NCI-H2081 treated with DMSO at 0.1 percent for 48 hours (cell line): ENCODE results near the gene PNPLA5.
"Not testable (repeated sequence)": the region's sequence is repeated elsewhere in the genome, so short reads cannot be mapped to it uniquely, and the experiment has no call there.

Experiments used
- DNase-seq: peaks from one replicate; lab custom pipeline; 2025; lab: John Stamatoyannopoulos, UW

Gene PNPLA5, protein sequence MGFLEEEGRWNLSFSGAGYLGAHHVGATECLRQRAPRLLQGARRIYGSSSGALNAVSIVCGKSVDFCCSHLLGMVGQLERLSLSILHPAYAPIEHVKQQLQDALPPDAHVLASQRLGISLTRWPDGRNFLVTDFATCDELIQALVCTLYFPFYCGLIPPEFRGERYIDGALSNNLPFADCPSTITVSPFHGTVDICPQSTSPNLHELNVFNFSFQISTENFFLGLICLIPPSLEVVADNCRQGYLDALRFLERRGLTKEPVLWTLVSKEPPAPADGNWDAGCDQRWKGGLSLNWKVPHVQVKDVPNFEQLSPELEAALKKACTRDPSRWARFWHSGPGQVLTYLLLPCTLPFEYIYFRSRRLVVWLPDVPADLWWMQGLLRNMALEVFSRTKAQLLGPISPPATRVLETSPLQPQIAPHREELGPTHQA

DNA sequence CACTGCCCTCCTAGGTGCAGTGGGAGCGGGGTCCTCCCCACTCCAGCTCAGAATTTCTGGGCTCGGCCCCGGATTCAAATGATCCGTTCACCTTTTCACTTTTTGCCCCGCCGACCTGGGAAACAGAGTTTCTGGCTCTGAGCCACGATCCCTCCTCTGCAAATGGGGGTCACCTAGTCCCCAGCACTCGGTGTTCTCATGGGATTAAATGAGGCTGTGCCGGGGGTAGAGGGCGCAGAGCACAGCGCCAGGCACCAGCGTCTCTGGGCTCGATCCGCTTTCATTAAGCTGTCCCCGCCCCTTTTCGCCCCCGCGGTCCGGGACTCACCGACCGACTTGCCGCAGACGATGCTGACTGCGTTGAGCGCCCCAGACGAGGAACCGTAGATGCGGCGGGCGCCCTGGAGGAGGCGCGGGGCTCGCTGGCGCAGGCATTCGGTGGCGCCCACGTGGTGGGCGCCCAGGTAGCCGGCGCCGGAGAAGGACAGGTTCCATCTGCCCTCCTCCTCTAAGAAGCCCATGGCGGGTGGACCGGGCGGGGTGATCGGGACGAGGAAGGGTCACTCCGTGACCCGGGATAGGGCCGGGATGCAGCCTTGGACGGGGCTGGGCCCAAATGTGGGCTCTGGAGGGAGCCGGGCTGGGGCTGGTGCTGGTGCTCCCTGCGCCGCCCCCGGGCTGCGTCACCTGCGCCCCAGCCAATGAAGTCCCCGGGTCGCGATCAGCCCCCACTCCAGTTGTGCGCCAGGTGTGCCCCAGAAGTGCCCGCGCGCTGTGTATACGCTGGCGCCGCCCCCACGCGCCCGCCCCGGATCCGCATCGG, at the start of gene PNPLA5:
Gene PNPLA5 (minus strand): TSS at position 654 of the 823 bp plus-strand sequence. CDS start 133 bp downstream, at position 521.
- DNase-seq, result no peak

DNA sequence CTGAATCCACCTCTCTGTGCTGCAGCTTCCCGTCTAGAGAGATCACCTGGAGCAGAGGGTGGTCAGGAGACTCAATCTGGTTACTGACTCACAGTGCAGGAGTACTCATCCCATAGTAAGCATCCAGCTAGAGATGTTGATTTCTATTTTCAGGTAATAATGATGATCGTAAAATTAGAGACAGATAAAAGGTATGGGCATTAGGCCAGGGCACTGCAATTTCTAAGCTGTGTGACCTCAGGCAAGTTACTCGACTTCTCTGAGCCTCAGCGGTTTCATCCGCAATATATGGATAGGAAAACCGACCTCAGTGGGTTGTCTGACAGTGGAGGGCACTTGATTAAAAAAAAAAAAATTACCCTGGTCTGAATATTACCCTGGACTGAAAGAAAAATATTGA, 49.6 kb upstream of the PNPLA5 start:
- no peak for DNase-seq

DNA sequence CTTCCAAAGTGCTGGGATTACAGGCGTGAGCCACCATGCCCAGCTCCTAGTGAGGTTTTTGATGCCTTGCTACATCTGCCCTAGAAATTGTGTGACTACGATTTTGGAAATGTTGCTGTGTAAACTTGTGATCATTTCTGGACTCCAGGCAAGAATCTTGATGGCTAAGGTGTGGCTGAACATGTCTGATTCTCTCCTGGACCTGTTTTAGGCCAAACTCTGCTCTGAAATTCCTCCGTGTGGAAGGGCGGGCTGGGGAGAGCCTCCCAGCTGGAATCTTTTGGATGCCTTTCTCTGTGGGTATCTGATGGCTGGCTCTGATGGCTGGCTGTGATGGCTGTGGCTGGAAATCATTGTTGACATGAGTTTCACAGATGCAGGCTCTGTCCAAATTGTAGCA, 40.0 kb upstream of the PNPLA5 start:
- DNase-seq, result no peak

DNA sequence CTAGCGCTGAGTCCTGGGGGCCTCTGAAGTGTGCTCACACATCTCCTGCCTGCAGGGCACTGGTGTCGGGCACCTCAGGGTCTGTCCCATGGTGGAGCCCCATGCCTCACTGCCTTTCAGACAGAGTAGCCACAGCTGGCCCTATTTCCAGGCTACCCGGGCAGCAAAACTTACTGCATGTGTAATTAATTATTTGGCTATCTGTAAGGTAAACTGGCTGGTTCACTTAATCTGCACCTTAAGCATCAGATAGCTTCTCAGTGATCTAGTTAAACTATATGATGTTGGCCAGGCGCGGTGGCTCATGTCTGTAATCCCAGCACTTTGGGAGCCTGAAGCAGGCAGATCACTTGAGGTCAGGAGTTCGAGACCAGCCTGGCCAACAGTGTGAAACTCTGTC, 37.1 kb upstream of the PNPLA5 start:
- no peak for DNase-seq

DNA sequence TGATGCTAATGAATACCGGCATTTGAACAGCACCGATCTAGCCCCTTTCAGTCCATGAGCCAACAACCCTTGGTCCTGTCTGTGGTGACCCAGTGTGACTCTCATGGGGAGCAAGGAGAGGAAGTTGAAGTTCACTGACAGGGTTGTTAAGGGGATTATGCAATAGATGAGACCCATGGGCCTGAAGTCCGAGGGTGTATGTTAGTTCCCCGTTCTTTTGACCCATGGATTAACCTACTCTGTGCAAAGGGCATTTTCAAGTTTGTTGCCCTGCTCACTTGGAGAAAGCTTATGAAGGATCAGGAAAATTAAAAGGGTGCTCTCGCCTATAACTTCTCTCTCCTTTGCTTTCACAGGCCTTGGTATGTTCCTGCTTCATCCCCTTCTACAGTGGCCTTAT, 36.7 kb upstream of the PNPLA5 start:
- no peak for DNase-seq

DNA sequence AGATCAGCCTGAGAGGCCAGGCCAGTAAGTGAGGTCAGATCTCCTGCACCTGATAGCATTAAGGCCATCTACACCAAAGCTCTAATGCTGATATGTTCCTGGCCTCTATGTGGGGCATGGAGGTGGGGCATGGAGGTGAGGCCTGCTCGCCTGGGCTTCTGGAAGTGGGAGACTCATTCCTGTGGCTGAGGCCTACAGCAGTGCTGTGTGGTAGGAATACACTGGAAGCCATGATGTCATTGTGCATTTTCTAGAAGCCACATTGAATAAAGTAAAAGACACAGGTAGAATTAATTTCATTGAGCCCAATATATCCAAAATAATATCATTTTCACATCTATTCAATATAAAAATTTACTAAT, 34.5 kb upstream of the PNPLA5 start:
- DNase-seq, result no peak

DNA sequence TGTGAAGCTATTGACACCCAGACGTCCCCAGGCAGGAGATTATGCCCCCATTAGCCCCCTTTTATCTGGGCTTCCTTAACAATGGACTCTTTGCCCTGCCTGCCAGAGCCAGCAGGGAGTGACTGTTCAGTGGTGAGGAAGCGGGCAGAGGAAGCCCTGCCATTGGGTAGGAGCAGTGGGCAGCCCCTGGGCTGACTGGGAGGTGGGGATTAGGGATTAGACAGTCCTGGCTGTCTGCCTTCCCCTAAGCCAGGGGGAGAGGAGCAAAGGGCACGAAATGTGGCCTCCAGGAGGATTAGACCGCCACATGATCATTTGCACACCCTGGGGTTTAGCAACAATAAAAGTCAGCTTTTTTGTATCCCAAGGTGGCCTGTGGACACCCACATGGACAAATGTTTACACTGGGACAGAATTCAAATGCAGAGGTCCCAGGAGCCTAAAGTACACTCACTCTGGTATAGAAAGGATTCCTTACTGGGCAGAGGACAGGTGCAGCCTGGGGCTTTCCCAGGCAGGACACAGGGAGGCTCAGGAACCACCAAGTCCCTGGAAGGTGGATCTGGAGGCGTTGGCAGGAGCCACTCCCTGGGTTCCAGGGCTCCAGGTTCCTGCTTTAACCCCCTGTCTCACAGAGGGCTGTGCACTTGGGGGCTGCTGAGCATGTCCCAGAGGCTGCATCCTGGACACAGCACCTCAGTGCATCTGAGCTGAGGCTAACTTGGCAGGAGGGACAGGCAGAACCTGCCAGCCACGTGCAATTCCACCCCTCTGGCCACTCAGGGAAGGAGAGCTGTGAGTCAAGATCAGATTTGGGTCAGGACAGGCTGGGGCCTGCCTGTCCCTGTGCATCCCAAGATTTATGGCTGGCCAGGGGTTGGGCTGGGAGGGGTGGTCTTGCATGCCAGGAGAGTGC, 33.9 kb upstream of the PNPLA5 start:
- no peak for DNase-seq

DNA sequence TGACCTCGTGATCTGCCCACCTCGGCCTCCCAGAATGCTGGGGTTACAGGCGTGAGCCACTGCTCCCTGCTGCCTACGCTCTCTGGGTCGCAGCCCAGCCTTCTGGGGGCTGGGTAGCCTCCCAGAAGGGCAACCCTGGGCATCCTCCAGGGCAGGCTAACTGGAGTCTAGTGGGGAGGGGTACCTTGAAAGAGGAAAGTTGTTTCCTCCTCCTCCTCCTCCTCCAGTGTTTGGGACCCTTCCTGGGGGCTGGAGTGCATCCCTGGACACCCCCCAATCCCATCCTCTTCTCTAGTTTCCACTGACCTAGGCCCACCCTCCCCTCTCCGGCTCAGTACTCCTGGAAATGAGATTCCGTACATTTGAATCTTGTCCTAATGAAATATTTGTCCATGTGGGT, 33.1 kb upstream of the PNPLA5 start:
- no peak for DNase-seq

DNA sequence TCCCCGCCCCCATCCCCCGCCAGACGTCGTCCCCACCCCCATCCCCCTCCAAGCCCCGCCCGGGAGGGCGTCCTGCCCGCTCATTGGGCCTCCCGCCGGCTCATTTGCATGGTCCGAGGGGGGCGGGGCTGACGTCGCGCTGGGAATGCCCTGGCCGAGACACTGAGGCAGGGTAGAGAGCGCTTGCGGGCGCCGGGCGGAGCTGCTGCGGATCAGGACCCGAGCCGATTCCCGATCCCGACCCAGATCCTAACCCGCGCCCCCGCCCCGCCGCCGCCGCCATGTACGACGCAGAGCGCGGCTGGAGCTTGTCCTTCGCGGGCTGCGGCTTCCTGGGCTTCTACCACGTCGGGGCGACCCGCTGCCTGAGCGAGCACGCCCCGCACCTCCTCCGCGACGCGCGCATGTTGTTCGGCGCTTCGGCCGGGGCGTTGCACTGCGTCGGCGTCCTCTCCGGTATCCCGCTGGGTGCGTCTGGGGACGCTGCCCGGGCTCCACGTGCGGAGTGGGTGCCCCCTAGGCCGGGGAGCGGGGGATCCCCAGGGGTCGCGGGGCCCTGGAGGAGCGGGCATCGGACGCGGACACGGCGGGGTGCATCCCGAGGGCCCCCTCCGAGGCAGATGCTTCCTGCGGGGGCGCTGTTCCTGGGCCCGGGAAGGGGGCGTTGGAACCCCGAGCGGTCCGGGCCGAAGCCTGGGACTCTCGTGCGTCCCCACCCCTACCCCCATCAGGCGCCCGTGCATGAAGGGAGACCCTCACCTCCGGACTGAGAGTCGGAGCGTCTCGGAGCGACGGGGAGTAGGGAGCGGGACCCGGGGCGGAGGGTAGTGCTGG, 32.0 kb upstream of the PNPLA5 start, which contains the start of gene PNPLA3:
Gene PNPLA3 (plus strand): TSS at position 175 of the 834 bp plus-strand sequence. CDS start 107 bp downstream, at position 282.
- no peak for DNase-seq

DNA sequence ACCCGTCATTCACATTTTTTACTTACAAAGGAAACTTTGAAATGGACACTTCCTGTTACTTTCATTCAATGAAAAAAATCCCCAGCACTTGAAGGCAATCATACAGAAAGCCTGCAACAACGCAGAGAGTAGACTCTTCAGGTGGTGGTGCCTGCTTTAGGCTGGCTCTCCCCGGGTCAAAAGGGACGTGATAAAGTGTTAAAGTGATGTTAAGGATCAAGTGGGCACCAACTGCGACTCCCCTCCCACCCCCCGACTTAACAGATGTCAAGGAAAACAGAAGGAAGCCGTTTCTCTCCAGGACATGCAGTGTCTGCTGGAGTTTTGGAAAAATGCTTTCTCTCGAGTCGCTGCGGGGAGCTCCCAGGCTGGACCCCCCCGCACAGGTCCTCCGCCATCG, 31.4 kb upstream of the PNPLA5 start:
- DNase-seq, result no peak

DNA sequence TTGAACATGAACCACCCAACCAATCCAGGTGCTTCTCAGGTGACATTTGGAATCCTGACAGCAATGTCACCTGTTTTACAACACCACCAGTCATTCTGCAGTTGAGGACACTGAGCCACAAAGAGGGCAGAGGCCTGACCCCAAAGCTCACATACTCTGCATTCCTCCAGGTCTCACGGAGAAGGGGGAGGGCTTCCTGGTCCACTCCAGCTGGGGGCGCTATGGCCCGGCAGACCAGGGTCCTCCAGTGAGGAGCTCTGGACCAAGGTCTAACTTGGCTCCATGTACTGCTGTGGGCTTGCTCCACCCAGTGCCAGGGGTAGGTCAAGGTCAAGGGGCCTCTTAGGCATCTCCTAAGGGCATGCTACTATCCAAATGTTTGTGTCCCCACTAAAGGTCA, 30.3 kb upstream of the PNPLA5 start:
- DNase-seq, result no peak

DNA sequence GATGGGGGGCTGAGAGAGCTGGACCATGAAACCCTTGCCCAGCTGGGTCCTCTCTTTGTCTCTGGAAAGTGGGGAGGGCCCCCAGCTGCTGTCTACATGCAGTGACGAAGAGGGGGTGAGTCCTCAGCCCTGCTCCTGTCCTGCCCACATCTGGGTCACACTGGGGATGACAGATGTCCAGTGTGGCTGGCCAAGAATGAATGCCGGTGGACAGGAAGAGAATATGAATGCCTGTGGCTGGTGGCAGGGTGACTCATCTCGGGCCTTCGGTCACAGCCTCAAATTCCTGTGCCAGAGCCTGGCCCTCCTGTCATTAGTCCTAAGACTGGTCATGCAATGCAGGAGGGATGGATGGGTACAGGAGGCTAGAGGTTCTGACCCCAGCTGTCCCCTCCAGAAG, 29.6 kb upstream of the PNPLA5 start:
- no peak for DNase-seq

DNA sequence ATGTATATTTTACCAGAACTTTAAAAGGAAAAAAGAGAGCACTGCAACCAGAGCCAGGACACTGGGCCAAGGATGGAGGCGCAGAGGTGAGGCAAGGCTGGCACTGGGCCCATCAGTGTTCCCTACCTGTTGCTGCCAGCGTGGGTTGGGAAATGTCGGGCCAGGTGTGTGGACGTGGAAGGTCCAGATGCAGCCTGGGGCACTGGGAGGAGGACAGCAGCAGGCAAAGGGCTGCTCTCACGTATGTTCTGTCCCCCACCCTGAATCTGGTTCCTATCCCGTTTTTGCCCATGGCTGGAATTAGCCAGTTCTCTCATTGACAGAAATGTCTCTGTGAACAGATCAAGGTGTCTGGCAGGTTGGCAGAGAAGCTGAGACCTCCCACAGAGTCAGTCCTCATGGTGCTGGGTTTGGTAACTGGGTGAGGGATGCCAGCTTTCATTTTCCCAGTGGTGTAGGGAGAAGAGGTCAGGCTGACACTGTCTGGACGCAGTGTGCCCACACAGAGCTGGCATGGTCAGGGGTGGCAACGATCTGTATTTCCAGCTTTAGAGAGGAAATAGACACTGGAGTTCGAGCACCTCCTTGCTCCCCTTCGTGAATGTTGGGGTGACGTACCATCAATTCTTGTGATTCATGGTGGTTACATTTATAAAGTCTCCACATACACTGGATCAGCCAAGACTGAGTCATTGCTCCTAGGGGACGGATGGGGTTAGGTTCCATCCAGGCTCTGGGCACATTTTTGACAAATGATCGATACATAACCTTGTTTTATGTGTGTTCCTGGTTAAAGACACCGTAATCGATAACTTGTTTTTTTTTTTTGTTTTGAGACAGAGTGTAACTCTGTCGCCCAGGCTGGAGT, 27.5 kb upstream of the PNPLA5 start:
- no peak for DNase-seq

DNA sequence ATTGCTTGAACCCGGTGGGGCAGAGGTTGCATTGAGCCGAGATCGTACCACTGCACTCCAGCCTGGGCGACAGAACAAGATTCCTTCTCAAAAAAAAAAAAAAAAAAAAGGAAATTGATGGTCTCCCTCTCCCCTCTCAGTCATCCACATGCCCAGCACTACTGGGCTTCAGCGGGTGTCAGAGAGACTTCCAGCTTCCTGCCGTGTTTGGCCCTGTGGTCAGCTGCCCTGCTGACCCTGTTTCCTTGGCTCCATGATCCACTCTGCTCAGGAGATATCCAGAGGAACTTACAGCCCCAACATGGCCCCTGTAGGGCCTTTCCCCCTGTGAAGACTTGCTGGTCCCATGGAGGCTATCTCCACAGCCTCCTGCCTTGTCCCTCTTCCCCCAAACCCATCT, 25.7 kb upstream of the PNPLA5 start:
- DNase-seq, result no peak

DNA sequence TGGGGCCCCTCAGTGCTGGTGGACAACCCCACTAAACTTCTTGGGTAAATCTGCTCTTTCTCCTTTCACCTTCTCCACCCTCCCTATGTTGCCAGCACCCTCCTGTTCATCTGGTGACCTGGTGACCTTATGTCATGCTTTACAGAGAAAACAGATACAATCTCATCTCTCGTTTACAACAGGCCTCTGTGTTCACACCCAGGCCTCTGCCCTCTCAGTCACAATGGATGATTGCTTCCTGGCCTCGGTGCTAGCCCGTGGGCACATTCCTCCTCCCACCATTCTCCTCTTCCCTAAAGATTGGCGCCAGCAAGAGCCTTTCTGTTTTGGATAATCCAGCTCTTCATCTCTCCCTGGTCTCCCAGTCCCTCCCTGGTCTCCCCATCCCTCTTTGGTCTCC, 19.5 kb upstream of the PNPLA5 start:
- no peak for DNase-seq

DNA sequence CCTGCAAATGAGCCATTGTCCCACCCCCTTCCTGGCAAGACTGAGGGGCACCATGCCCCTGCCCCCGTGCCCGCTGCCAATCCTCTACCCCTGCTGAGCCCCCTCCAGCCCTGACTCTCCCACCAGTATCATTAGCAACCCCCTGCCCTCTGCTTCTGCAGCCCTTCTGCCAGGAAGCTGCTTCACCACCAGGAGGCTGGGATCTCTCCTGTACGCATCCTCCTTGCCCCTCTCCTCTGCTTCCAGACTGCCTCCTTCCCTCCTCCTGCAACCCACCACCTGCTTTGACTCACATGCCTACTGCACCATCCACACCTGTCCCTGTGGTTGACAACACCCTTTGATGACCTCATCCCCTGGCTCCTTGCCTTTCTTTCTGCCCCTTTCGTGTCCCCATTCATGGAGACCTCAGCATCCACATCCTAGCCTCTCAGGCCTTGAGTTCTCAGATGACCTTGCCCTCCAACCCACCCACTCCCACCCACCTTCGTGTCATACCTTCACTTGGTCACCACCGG, 18.4 kb upstream of the PNPLA5 start:
- DNase-seq, result no peak

DNA sequence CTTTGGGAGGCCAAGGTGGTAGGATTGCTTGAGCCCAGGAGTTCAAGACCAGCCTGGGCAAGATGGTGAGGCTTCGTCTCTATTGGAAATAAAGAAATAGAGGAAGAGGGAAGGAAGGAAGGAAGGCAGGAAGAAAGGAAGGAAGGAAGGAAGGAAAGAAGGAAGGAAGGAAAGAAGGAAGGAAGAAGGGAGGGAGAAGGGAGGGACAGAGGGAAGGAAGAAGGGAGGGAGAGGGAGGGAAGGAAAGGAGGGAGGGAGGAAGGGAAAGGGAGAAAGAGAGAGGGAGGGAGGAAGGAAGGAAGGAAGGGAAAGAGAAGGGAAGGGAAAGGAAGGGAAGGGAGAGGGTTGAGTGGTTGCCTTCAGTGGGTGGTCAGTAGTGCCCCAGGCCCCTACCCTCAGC, 17.9 kb upstream of the PNPLA5 start:
- no peak for DNase-seq

DNA sequence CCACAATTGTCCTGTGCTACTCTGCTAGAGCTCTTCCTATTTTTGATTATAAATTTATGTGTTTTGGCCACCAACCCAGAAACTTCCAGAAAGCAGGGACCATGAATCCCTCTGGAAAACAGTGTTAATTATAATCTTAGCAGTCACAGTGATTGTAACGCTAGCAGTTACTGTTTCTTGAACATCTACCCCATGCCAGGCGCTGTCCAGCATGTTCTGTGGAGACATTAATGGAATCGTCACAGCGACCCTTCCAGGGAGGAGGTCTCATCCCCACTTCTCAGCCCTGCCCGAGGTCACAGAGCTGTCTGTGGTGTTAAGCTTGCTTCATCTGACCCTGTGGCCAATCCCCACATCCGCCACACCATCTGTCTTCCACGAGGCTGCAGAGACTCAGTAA, 13.9 kb upstream of the PNPLA5 start:
- no peak for DNase-seq

DNA sequence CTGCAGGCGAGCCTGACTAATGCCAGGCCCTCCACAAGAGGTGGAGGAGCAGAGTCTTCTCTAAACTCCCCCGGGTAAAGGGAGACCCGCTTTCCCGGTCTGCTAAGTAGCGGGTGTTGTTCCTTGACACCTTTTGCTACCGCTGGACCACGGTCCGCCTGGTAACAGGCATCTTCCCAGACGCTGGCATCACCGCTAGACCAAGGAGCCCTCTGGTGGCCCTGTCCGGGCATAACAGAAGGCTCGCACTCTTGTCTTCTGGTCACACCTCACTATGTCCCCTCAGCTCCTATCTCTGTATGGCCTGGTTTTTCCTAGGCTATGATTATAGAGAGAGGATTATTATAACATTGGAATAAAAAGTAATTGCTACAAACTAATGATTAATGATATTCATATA, 12.6 kb upstream of the PNPLA5 start:
- not testable (repeated sequence) for DNase-seq

DNA sequence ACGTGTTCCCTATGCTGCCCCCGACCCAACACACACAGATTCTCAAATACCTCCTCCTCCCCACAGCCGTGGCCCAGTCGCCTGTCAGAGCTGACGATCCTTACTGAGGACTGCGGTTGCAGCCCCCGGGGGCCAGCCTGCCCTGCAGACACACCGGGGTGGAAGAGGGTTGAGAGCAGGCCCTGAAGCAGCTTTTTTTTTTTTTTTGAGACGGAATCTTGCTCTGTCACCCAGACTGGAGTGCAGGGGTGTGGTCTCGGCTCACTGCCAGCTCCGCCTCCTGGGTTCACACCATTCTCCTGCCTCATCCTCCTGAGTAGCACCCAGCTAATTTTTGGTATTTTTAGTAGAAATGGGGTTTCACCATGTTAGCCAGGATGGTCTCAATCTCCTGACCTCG, 11.2 kb upstream of the PNPLA5 start:
- not testable (repeated sequence) for DNase-seq
